ENCODE data around the gene C3.

Gene C3

GRCh38 chr19:6731822-6732221 is 11.4 kb upstream of the C3 start:
- DNase-seq = no peak

GRCh38 chr19:6730941-6731670 is 10.7 kb upstream of the C3 start:
- no peak for DNase-seq

GRCh38 chr19:6730153-6730804 is 9.8 kb upstream of the C3 start:
- DNase-seq = peak in 45 of 58 donors; percentile 7 to 72 (median 46)

GRCh38 chr19:6729573-6730152 is 9.2 kb upstream of the C3 start:
- no peak for DNase-seq

GRCh38 chr19:6728346-6728745 is 7.9 kb upstream of the C3 start:
- DNase-seq = peak in 19 of 58 donors; percentile 1 to 44 (median 20)

- no peak for DNase-seq
Measured at GRCh38 chr19:6725513-6726231, 5.2 kb upstream of the C3 start.

GRCh38 chr19:6724631-6725492 is 4.4 kb upstream of the C3 start:
- DNase-seq = no peak

- DNase-seq = peak in 1 of 58 donors; percentile 4
Measured at GRCh38 chr19:6723738-6724137, 3.3 kb upstream of the C3 start.

- peak in 3 of 58 donors; percentile 11 to 30 (median 11) for DNase-seq
Measured at GRCh38 chr19:6723108-6723618, 2.7 kb upstream of the C3 start.

GRCh38 chr19:6721773-6722172 is 1.3 kb upstream of the C3 start:
- no peak for DNase-seq

- no peak for DNase-seq
Measured at GRCh38 chr19:6721138-6721474, 656 bp upstream of the C3 start.

GRCh38 chr19:6719992-6720368 is 470 bp downstream of the C3 start:
- DNase-seq = no peak

GRCh38 chr19:6719540-6719861 is 949 bp downstream of the C3 start:
- DNase-seq = peak in 4 of 58 donors; percentile 12 to 43 (median 22)

- peak in 34 of 58 donors; percentile 2 to 57 (median 30) for DNase-seq
Measured at GRCh38 chr19:6718741-6719539, 1.5 kb downstream of the C3 start.

- DNase-seq = no peak
Measured at GRCh38 chr19:6718111-6718740, 2.2 kb downstream of the C3 start.

GRCh38 chr19:6717441-6717971 is 2.9 kb downstream of the C3 start:
- no peak for DNase-seq

- no peak for DNase-seq
Measured at GRCh38 chr19:6717036-6717435, 3.4 kb downstream of the C3 start.

- no peak for DNase-seq
Measured at GRCh38 chr19:6716610-6716970, 3.9 kb downstream of the C3 start.

GRCh38 chr19:6714749-6715555 is 5.5 kb downstream of the C3 start:
- no peak for DNase-seq

Measured in anterior cingulate cortex (tissue), 58 donors.